Measurements from ENCODE around the gene DCC. TPM values are rescaled to one million over a fixed set of nuclear protein-coding genes. Genes with fewer than 3 reads are reported as not detected.

Gene DCC
- total RNA-seq, 2 experiments from 2014 or later = not detected

- ATAC-seq = no peak
- no peak for DNase-seq
- no peaks in the 10 kb centered on the region for H3K36me3 Mint-ChIP-seq (ENCODE audit: low read depth)
- no peaks in the 10 kb centered on the region for H3K4me1 Mint-ChIP-seq (ENCODE audit: low read depth)
- H3K9me3 Mint-ChIP-seq (ENCODE audit: insufficient read depth) = no peaks in the 10 kb centered on the region
- no peak overlapping the region for H3K4me3 Mint-ChIP-seq
- H3K27ac Mint-ChIP-seq = no peak overlapping the region
- no peaks in the 10 kb centered on the region for H3K27me3 Mint-ChIP-seq (ENCODE audit: low read depth)
- POLR2A ChIA-PET = no interaction called here
- CTCF ChIA-PET = interaction anchor here (1.0 kb wide), 1 partner anchor 16 kb away, joined by 3 read pairs; no protein-coding TSS in a partner anchor
Measured at GRCh38 chr18:52829320-52829719, 489.3 kb downstream of the DCC start.

DNA sequence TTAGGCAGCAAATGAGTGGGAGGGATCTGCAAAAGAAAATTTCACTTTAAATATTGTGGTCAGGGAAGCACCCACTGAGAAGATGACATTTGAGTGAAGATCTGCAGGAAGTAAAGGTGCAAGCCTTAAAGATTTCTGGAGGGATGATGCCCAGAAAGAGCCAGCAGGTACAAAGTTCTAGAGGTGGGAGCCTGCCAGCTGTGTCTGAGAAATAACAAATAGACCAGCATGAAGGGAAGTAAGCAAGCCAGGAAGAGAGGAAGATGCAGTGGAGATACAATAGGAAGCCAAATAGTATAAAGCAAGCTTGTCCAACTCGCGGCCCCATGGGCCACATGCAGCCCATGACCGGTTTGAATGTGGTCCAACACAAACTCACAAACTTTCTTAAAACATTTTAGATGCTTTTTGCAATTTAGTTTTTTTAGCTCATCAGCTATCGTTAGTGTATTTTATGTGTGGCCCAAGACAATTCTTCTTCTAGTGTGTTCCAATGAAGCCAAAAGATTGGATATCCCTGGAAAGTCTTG, 489.9 kb downstream of the DCC start:
- no peaks in the 10 kb centered on the region for H3K4me1 Mint-ChIP-seq (ENCODE audit: low read depth)
- ChIA-PET CTCF (no interaction called here), POLR2A (no interaction called here)
- H3K36me3 Mint-ChIP-seq (ENCODE audit: low read depth) = no peaks in the 10 kb centered on the region
- no peaks in the 10 kb centered on the region for H3K27me3 Mint-ChIP-seq (ENCODE audit: low read depth)
- H3K9me3 Mint-ChIP-seq (ENCODE audit: insufficient read depth) = no peaks in the 10 kb centered on the region
- ATAC-seq = no peak
- no peak for DNase-seq
- no peak overlapping the region for H3K27ac Mint-ChIP-seq
- no peak overlapping the region for H3K4me3 Mint-ChIP-seq

DNA sequence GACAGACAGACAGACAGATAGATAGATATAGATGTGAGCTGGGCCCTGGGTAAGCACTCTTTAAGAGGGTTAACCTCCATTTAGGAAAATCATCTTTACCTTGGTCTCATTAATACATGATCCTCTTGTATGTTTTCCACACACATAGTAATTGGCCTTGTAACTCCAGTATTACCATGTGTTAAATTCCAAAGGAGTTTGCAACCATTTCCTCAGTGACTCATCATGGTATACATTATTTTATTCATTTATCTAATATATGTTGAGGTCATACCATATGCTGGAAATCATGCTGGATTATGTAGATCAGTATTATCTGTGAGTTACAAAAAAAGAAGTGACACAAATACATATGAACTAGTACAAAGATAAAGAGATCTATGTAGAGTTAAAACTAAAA, 504.3 kb downstream of the DCC start:
- ChIA-PET CTCF (no interaction called here), POLR2A (no interaction called here)
- no peaks in the 10 kb centered on the region for H3K27me3 Mint-ChIP-seq (ENCODE audit: low read depth)
- no peaks in the 10 kb centered on the region for H3K4me1 Mint-ChIP-seq (ENCODE audit: low read depth)
- no peaks in the 10 kb centered on the region for H3K9me3 Mint-ChIP-seq (ENCODE audit: insufficient read depth)
- no peak for DNase-seq
- no peak overlapping the region for H3K27ac Mint-ChIP-seq
- no peaks in the 10 kb centered on the region for H3K36me3 Mint-ChIP-seq (ENCODE audit: low read depth)
- no peak overlapping the region for H3K4me3 Mint-ChIP-seq
- no peak for ATAC-seq

DNA sequence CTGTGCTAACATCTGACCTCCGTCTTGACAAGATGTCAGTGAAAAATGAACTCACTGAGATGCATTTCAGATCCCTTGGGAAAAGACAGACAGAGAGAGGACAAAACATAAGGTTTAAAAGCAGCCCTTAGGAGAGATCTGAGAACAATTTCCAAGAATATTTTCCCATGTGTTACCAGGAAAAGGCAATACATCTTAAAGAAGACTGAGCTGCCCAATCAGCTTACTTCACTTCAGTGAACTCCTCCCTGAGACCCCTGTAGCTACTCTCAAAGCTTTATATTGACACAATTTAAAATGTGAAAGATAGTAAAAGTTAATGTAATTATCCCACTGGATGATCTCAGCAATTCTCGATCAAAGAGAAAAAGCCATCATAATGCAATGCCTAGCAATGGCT, 505.0 kb downstream of the DCC start:
- ChIA-PET POLR2A (no interaction called here), CTCF (no interaction called here)
- H3K27ac Mint-ChIP-seq = no peak overlapping the region
- H3K4me1 Mint-ChIP-seq (ENCODE audit: low read depth) = no peaks in the 10 kb centered on the region
- no peaks in the 10 kb centered on the region for H3K36me3 Mint-ChIP-seq (ENCODE audit: low read depth)
- no peaks in the 10 kb centered on the region for H3K9me3 Mint-ChIP-seq (ENCODE audit: insufficient read depth)
- H3K27me3 Mint-ChIP-seq (ENCODE audit: low read depth) = no peaks in the 10 kb centered on the region
- ATAC-seq = no peak
- DNase-seq = no peak
- no peak overlapping the region for H3K4me3 Mint-ChIP-seq

- DNase-seq (no peak), ATAC-seq (no peak)
- no peak overlapping the region for H3K4me3 Mint-ChIP-seq
- H3K27me3 Mint-ChIP-seq (ENCODE audit: low read depth) = no peaks in the 10 kb centered on the region
- POLR2A ChIA-PET = interaction anchor here (0.6 kb wide), 1 partner anchor 62 kb away, joined by 3 read pairs; no protein-coding TSS in a partner anchor
- H3K4me1 Mint-ChIP-seq (ENCODE audit: low read depth) = no peaks in the 10 kb centered on the region
- no peaks in the 10 kb centered on the region for H3K36me3 Mint-ChIP-seq (ENCODE audit: low read depth)
- H3K9me3 Mint-ChIP-seq (ENCODE audit: insufficient read depth) = peaks cover 8% of the 10 kb centered on the region
- CTCF ChIA-PET = no interaction called here
- no peak overlapping the region for H3K27ac Mint-ChIP-seq
Measured at GRCh38 chr18:52850031-52850560, 510.1 kb downstream of the DCC start.

- Mint-ChIP-seq H3K9me3 (ENCODE audit: insufficient read depth) (peaks cover 12% of the 10 kb centered on the region), H3K4me3 (no peak overlapping the region), H3K4me1 (ENCODE audit: low read depth) (no peaks in the 10 kb centered on the region), H3K27me3 (ENCODE audit: low read depth) (no peaks in the 10 kb centered on the region), H3K27ac (no peak overlapping the region), H3K36me3 (ENCODE audit: low read depth) (no peaks in the 10 kb centered on the region)
- ATAC-seq (no peak), DNase-seq (no peak)
- ChIA-PET CTCF (no interaction called here), POLR2A (no interaction called here)
Measured at GRCh38 chr18:52861558-52861957, 521.6 kb downstream of the DCC start.

- CTCF ChIA-PET = no interaction called here
- no peak overlapping the region for H3K4me3 Mint-ChIP-seq
- DNase-seq = no peak
- H3K27ac Mint-ChIP-seq = no peak overlapping the region
- H3K9me3 Mint-ChIP-seq (ENCODE audit: insufficient read depth) = peaks cover 7% of the 10 kb centered on the region
- ATAC-seq = no peak
- POLR2A ChIA-PET = no interaction called here
- no peaks in the 10 kb centered on the region for H3K36me3 Mint-ChIP-seq (ENCODE audit: low read depth)
- H3K27me3 Mint-ChIP-seq (ENCODE audit: low read depth) = no peaks in the 10 kb centered on the region
- no peaks in the 10 kb centered on the region for H3K4me1 Mint-ChIP-seq (ENCODE audit: low read depth)
Measured at GRCh38 chr18:52869349-52869923, 529.4 kb downstream of the DCC start.

DNA sequence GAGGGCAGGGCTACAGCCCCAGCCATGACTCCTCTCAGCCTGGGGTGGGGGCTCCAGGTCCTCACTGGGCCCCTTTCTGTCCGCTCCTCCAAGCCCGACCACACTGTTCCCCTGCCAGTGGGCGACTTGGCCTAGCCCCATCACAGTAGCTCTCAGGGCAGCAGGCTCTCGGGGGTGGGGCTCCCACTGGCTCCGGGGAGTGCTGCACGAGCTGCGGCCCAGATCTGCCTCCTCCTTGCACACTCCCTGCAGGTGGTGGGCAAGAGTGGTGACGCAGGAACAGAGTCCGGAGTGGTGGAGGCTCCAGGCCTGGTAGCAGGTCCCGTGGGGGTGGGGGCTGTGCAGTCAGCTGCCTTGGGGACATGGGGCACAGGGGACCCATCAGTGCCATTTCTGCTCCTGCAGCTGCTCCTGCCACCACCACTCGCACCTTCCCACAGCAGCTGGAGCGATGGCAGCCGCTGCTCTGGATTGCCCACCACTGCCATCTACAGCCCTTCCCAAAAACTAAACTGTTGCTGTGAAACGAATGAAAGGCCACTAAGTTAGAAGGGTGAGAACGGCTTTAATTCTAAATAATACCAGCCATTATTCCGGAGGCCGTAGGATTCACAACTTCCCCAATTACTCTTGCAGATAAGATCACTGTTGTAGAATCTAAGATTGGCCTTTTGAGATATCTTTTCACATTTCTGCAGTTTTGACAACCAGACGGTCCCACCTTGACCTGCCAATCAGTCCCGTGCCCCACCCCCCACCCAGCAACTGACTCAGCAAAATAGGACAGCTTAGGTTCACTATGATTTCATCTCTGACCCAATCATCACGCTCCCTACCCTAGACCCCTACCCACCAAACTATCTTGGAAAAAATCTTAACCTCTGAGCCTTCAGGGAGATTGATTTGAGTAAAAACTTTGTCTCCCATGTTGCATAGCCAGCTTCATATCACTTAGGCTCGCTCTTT, 530.2 kb downstream of the DCC start:
- no peak overlapping the region for H3K4me3 Mint-ChIP-seq
- no peak overlapping the region for H3K27ac Mint-ChIP-seq
- peaks cover 12% of the 10 kb centered on the region for H3K9me3 Mint-ChIP-seq (ENCODE audit: insufficient read depth)
- H3K4me1 Mint-ChIP-seq (ENCODE audit: low read depth) = no peaks in the 10 kb centered on the region
- ATAC-seq (no peak), DNase-seq (no peak)
- H3K36me3 Mint-ChIP-seq (ENCODE audit: low read depth) = no peaks in the 10 kb centered on the region
- no peaks in the 10 kb centered on the region for H3K27me3 Mint-ChIP-seq (ENCODE audit: low read depth)
- ChIA-PET POLR2A (no interaction called here), CTCF (no interaction called here)

DNA sequence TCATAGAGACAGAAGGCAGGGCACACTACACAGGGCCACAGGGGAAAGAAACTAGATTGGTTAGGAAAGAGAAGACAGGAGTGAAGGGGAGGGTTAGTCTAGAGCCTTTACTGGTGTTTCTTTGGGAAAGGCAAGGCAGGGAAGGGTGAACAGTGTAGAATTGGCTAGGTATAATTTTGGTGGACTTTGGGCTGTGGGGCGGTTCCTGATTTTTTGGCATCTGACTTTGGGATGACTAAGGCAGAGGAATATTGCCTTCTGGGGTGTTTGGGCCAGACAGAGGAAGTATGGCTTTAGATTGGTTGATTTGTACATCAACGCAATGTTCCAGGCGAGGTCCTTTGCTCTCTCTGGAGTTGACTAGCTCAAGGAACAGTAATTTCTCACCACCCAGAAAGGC, 534.8 kb downstream of the DCC start:
- Mint-ChIP-seq H3K9me3 (ENCODE audit: insufficient read depth) (peaks cover 7% of the 10 kb centered on the region), H3K4me3 (no peak overlapping the region), H3K4me1 (ENCODE audit: low read depth) (no peaks in the 10 kb centered on the region), H3K27me3 (ENCODE audit: low read depth) (no peaks in the 10 kb centered on the region), H3K27ac (no peak overlapping the region), H3K36me3 (ENCODE audit: low read depth) (no peaks in the 10 kb centered on the region)
- no peak for DNase-seq
- CTCF ChIA-PET = no interaction called here
- POLR2A ChIA-PET = no interaction called here
- ATAC-seq = no peak

GRCh38 chr18:52875725-52876124, 535.7 kb downstream of the DCC start:
- Mint-ChIP-seq H3K4me3 (no peak overlapping the region), H3K27me3 (ENCODE audit: low read depth) (no peaks in the 10 kb centered on the region), H3K4me1 (ENCODE audit: low read depth) (no peaks in the 10 kb centered on the region), H3K9me3 (ENCODE audit: insufficient read depth) (peaks cover 7% of the 10 kb centered on the region), H3K27ac (no peak overlapping the region), H3K36me3 (ENCODE audit: low read depth) (no peaks in the 10 kb centered on the region)
- ChIA-PET CTCF (no interaction called here), POLR2A (no interaction called here)
- no peak for DNase-seq
- no peak for ATAC-seq

DNA sequence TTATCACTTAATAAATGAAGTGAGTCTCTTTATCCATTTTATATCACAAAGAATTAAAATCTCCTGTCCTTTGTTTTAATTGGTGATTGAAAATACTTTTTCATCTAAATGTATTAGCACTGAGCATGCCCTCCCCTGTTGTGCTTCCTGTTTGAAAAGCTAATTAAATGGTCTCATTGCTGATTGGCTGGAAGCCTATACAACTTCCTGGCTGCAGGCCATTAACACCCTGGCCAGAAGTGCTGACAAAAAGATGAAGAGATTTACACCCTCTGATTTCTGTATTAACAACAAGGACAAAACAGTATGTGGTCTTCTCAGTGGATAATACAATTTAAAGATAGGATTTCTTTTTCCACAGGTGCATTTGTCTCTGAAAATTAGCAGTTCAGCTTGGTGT, 548.0 kb downstream of the DCC start:
- DNase-seq (no peak), ATAC-seq (no peak)
- Mint-ChIP-seq H3K4me1 (ENCODE audit: low read depth) (no peaks in the 10 kb centered on the region), H3K27me3 (ENCODE audit: low read depth) (no peaks in the 10 kb centered on the region), H3K27ac (no peak overlapping the region), H3K4me3 (no peak overlapping the region), H3K36me3 (ENCODE audit: low read depth) (no peaks in the 10 kb centered on the region), H3K9me3 (ENCODE audit: insufficient read depth) (peaks cover 3% of the 10 kb centered on the region)
- ChIA-PET CTCF (no interaction called here), POLR2A (no interaction called here)

GRCh38 chr18:52894801-52895200, 554.8 kb downstream of the DCC start:
- no peaks in the 10 kb centered on the region for H3K27me3 Mint-ChIP-seq (ENCODE audit: low read depth)
- no peak overlapping the region for H3K4me3 Mint-ChIP-seq
- H3K9me3 Mint-ChIP-seq (ENCODE audit: insufficient read depth) = no peaks in the 10 kb centered on the region
- no peaks in the 10 kb centered on the region for H3K36me3 Mint-ChIP-seq (ENCODE audit: low read depth)
- no peak for ATAC-seq
- no peak for DNase-seq
- ChIA-PET CTCF (no interaction called here), POLR2A (no interaction called here)
- H3K4me1 Mint-ChIP-seq (ENCODE audit: low read depth) = no peaks in the 10 kb centered on the region
- H3K27ac Mint-ChIP-seq = no peak overlapping the region

Data from activated CD8-positive, alpha-beta T cell treated with anti-CD3 and anti-CD28 coated beads, Interleukin-2, amount 10 ng/mL, durations not matched to agents 7 days and 5 days (primary cell).